Breast epithelium (tissue), 3 donors: Measurements from ENCODE around the gene MYLIP.

Experiments used
- POLR2A ChIP-seq: fragments of 450-650 bp; IDR thresholded peaks from one replicate; pipeline ENCODE4 v1.6.1; 2016; ENCODE audit warnings: antibody characterized with exemption, mild to moderate bottlenecking, moderate library complexity
- TF ChIP-seq, protein P1 (sequence below), 3 donors: fragments of 450-650 bp; IDR thresholded peaks; one replicate each; pipeline ENCODE4 v1.5.1; 2016 to 2017; ENCODE audit warnings: antibody characterized with exemption in 3 of 3, mild to moderate bottlenecking in 3 of 3, moderate library complexity in 3 of 3

DNA sequence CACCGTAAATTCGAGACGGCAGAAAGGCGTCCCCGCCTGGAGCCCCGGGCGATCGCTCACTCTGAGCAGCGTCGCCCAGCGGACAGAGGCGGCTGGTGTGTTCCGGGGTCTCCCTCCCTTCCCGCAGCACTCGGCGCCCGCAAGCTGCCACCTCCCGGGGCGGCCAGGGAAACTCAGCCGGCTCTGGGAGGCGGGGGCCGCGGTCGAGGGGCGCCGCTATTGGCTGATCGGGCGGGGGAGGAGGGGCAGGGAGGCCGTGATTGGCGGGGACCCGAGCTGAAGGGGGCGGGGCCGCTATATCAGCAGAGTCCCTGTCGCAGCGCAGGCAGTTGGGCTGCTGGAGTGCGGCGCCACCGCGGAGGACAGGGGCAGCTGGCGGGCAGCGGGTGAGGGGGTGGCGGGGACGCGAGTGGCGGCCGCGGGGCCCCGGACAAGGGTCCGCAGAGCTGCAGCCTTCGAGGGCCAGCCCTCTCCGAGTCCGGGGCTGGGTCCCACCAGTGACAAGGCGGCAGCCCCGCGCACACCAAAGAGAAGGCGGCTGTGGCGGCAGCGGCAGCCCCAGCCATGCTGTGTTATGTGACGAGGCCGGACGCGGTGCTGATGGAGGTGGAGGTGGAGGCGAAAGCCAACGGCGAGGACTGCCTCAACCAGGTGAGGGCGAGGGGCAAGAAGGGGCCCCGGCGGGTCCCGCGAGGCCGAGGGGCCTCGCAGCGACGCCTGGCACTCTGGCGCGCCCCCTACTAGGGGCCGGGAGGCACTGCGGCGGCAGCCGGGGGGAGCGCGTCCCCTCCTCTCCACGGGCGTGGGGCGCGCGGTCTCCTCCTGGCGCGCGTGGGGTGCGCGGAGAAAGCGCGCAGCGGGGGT, at the start of gene MYLIP:
- TF ChIP-seq, protein P1, sequence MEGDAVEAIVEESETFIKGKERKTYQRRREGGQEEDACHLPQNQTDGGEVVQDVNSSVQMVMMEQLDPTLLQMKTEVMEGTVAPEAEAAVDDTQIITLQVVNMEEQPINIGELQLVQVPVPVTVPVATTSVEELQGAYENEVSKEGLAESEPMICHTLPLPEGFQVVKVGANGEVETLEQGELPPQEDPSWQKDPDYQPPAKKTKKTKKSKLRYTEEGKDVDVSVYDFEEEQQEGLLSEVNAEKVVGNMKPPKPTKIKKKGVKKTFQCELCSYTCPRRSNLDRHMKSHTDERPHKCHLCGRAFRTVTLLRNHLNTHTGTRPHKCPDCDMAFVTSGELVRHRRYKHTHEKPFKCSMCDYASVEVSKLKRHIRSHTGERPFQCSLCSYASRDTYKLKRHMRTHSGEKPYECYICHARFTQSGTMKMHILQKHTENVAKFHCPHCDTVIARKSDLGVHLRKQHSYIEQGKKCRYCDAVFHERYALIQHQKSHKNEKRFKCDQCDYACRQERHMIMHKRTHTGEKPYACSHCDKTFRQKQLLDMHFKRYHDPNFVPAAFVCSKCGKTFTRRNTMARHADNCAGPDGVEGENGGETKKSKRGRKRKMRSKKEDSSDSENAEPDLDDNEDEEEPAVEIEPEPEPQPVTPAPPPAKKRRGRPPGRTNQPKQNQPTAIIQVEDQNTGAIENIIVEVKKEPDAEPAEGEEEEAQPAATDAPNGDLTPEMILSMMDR (IDR thresholded peaks at IDR 0.05) = peak; percentile 44 to 81 (median 49)
- TF ChIP-seq POLR2A = peak; percentile 99
